ENCODE measurements around the gene MESD. TPM values are rescaled to one million over a fixed set of nuclear protein-coding genes. Genes with fewer than 3 reads are reported as not detected.
A peak's percentile ranks its signal among the peaks of the same experiment; 100 is the strongest.

The MESD gene
- total RNA-seq, 1 donor from 2014 or later, result 15.7 TPM

DNA sequence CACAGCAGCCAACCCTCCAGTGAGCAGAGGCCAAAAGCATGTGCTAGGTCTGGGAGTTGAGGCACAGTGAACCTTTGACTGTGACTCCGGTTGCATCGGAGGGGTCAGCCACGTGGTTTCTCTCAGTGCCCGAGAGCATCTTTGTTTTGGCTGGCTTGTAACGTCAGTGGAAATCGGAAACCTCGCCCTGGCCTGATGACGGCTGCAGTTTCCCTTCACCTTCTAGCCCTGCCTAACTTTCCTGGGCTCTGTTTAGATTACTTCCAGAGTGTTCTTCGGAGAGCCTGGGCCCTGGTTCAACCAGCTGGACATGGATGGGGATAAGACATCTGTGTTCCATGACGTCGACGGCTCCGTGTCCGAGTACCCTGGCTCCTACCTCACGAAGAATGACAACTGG lies 56.6 kb downstream of the MESD start:
- no peak for ATAC-seq

DNA sequence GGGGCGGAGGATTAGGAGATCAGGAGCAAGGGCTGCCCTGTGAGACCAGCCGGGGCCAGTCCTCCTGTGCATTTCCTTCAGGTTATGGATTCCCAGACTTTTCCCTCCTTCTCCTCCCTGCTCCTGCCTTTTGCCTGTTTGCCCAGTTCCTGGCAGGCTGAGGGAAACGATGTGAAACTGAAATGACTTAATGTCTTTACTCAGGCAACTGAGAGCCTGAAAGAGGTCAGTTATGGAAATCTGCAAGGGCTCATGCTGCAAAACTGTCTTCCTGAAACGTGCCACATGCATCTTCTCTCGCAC lies 57.2 kb downstream of the MESD start:
- ATAC-seq, result no peak

GRCh38 chr15:80931721-80932512 lies 57.7 kb downstream of the MESD start:
- ATAC-seq, result no peak

GRCh38 chr15:80931191-80931590 lies 58.4 kb downstream of the MESD start:
- ATAC-seq, result no peak

GRCh38 chr15:80929689-80930088 lies 59.9 kb downstream of the MESD start:
- no peak for ATAC-seq

- no peak for ATAC-seq
Observed at GRCh38 chr15:80929225-80929624, 60.4 kb downstream of the MESD start.

- no peak for ATAC-seq
Observed at GRCh38 chr15:80926126-80926525, 63.5 kb downstream of the MESD start.

DNA sequence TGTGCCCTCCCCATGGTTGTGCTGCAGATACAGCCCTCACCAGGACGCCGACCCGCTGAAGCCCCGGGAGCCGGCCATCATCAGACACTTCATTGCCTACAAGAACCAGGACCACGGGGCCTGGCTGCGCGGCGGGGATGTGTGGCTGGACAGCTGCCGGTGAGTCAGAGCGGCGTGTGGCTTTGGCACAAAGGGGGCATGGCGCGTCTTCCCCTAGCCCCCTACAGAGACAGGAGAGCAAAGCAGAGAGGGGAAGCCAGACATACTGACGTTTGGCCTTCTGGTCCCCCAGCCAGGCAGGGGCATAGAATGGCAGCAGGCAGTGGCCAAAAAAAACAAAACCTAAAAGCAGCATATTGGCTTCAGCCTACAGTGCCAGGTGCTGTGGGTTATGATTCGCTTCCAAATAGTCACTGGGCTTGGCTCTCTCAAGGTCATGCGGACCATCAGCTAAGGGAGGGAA lies 64.0 kb downstream of the MESD start:
- ATAC-seq, result no peak

DNA sequence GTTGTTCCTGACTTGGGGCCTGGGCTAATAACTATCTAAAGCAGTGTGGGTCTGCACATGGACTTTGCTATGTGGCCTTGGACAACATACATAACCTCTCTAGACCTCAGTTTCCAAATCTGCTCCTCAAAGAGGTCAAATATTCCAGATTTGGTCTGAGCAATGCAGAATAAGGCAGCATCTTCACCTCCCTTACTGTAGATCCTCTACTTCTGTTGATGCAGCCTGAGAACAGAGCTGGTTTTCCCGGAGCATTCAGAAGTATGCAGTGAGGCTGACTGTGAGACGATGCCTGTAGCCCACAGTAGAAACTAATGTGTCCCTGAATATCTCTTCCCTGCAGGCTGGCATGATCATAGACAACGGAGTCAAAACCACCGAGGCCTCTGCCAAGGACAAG lies 65.3 kb downstream of the MESD start:
- ATAC-seq, result no peak

- no peak for ATAC-seq
Observed at GRCh38 chr15:80923668-80924067, 66.0 kb downstream of the MESD start.

DNA sequence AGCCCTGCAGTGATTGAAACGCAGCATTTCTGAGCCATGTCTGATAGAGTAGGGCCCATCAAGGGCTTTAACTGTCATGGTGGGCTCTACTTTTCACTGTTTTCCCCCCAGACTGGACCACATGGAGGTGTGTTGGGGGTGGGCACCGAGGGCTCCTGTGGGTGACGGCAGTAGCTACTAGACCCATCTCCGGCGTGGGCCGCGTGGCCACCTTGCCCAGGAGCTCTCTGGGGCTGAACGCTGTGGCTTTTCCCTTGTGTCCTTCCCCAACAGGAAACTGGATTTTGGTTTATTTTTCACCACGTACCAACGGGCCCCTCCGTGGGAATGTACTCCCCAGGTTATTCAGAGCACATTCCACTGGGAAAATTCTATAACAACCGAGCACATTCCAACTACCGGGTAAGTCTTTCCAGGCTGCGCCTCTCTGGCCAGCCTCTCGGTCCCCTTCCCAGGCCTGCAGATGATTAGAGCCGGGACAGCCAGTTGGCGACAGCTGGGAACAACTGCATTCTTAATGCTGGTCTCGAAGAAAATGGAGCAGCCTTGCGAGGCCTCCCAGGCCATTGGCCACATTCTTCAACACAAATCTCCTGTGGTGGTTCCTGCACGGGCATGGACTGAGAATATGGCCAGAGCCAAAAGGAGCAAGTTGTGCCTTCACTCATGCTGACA lies 67.7 kb downstream of the MESD start:
- no peak for ATAC-seq

GRCh38 chr15:80920271-80920699 lies 69.3 kb downstream of the MESD start:
- ATAC-seq, result no peak

GRCh38 chr15:80918196-80918783 lies 71.3 kb downstream of the MESD start:
- ATAC-seq, result peak; percentile 56

- ATAC-seq, result no peak
Observed at GRCh38 chr15:80916056-80916455, 73.6 kb downstream of the MESD start.

DNA sequence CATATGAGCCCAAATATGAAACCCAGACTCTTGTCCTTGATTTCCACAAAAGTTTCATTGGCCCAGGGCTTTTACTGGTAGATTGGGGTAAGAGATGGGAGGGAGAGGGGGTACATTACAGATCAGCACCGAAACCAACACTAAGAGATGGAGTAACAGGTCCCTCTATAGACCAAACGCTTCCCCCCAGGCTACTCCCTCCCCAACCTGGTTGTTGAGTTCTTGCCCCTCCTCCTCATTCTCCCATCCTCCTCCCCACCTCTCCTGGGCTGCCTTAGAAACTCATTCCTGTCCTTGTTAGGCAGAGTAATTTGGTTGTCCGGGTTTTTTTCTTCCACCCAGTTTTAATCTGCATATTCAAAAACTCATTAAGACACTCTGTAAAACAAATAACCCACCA lies 74.1 kb downstream of the MESD start:
- ATAC-seq, result no peak

DNA sequence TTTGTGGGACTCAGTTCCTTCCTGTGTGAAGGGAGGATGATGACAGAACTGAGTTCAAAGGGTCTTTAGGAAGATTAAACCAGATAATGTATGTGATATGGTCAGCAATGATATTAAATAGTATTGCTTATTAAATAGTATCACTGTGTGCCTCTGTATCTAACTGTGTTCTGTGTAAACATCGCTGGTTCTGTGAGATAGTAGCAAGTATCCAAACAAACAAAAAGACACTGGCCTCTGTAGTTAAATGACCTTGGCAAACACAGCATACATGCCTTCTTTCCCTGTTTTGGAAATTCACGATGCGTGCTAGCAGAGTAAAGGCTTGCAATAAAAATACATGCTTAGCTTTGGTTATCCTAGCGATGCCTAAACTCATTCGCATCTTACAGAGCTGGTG lies 76.1 kb downstream of the MESD start:
- ATAC-seq, result no peak

DNA sequence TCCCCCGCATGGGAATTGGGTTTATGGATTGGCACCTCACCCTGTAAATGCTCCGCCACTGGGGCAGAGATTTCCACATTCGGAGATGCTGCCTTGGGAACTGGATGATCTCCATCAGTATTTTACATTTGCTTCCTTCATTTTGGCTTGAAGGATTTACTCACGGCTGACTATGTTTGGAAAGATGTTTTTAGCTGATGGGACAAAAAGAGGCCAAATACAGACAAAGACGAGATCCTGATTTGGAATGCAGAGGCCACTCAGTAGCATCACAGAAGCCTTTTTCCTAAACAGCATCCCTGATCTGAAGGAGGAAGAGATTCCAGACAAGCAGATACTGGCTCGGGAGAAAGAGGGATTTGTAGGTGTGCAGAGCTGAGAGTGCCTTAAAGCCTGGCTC lies 76.9 kb downstream of the MESD start:
- ATAC-seq, result no peak

DNA sequence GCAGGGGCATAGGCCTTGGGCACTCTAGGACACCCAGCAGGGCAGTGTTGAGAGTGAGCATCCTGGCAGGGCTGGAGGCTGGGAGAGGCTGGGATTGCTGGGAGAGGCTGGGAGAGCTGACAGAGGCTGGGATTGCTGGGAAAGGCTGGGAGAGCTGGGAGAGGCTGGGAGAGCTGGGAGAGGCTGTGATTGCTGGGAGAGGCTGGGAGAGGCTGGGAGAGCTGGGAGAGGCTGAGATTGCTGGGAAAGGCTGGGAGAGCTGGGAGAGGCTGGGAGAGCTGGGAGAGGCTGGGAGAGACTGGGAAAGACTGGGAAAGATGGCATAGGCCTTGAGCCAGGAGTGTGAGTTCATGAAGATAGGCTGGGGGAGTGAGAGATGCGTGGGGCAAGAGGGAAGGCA lies 77.8 kb downstream of the MESD start:
- ATAC-seq, result no peak

DNA sequence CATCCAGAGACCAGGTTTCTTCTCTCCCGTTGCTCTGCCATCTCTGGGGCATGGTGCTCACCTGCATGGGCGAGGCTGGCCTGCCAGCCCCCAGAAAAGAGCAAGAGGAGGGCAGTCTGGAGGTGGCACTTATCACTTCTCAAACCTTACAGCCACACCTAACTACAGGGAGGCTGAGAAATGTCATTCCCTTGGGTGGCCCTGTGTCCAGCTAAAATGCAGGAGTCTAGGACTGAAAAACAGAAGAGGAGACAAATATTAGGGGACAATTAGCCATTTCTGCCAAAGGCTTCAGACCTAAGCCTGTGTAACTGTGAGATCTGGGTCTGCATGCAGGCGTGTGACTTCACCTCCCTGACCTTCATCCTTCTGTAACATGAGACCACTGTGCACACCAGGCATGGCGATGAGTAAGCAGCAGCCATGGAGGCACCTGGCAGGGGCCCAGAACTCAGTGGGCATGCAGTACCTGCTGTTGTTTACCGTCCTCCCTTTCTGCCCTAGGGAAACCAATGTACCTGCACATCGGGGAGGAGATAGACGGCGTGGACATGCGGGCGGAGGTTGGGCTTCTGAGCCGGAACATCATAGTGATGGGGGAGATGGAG lies 83.4 kb downstream of the MESD start:
- no peak for ATAC-seq

DNA sequence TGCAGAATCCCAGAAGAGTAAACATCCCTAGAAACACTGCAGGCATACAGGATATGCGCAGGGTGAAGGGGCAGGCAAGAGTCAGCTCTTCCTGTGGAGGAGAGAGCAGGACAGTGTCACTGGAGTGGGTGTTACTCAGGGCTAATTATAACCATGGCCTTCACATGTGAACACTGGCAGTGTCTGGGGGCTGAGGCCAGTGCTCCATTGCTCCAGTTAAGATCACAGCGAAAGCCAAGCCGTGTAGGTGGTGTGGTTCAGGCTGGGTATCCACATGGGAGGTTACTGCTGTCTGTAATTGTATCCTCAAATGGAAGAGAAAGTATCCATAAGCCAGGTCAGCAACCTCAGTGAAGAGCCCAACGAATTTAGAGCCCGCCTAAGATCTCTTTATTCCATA lies 84.6 kb downstream of the MESD start:
- no peak for ATAC-seq

DNA sequence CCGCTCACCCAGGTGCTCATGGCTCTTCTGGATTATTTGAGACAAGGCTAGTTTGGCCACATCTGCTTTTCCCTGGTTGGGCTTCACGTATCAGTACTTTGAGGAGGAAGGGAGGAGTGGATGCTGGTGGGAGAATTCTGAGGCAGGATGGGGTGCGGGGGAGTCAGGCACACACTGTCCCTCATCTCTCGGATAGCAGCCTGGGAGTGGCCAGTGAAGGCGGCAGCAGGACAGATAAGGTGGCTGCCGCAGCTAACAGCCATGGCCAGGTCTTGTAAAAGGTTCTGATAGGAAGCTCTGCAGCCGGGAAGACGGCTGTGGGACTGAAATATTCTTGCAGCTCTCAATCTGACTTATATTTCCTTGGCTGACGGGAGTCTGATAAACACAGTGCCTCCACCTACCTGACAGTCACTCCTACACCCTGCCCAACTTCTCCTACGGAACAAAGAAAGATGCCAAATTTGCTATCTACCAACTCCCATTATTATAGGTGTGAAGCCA lies 87.3 kb downstream of the MESD start:
- ATAC-seq, result no peak

DNA sequence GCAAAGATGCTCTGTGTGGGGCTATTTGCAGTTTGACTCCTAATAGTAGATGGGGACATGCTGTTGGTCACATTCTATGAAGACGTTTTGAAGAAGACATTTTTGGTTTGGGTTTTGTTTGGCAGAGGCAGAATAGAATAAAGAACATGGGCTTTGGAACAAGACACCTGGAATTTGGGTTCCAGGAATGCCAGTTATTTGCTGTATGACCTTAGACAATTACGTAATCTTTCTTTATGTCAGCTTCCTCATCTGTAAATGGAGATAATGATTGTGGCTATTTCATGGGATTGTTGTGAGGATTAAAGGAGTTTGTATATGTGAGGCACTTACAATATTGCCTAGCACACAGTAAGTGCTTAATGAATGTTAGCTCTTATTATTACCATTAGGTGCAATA lies 91.6 kb downstream of the MESD start:
- no peak for ATAC-seq
